C4-2B (cell line): ENCODE results near the gene TMEM123.

Experiments used
- CTCF ChIP-seq: fragments of 450-650 bp; conservative IDR thresholded peaks from 2 replicates; pipeline ENCODE4 v1.5.1; 2017; ENCODE audit warnings: mild to moderate bottlenecking
- ZFX ChIP-seq: fragments of 450-650 bp; IDR thresholded peaks from 2 replicates; pipeline ENCODE4 v1.6.1; 2017

DNA sequence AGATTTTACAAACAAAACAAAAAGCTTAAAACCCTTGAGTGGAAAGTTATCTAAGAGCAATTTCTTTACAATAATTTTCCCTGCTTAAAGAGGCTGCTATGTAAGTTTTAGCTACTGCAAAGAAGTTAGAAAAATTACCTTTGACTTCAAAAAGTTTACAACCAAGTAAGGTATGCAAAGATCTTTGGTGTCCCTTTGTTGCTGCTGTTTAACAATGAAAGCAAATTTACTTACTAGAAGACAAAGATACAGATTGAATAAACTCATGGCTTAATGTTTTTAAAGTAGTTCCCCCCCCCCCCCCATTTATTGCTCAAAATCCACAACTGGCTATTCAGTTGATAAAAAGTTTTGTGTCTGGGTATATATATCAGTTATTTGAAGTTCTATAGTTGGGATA, 26.0 kb downstream of the TMEM123 start:
- no peak for TF ChIP-seq CTCF
- TF ChIP-seq ZFX, result no peak
